Uterus (tissue), 4 donors: Measurements from ENCODE around the gene UBE4B. TPM values are rescaled to one million over a fixed set of nuclear protein-coding genes. Genes with fewer than 3 reads are reported as not detected.

Source experiments
- DNase-seq, 2 donors: peaks; one replicate each; pipeline ENCODE4 v3.0.0-alpha.2; 2019 to 2020
- H3K27ac ChIP-seq, 2 donors: fragments of 200-600 bp; sonication (generic); 1 replicate in 1 of 2; 2 replicates in 1 of 2; pipeline ENCODE4 v1.5.1; 2016 to 2018
- H3K27me3 ChIP-seq, 2 donors: fragments of 200-600 bp; sonication (generic); one replicate each; pipeline ENCODE4 v1.5.1; 2018 to 2019; ENCODE audit warnings: control low read depth in 1 of 2
- H3K36me3 ChIP-seq, 2 donors: fragments of 200-600 bp; sonication (generic); one replicate each; pipeline ENCODE4 v1.5.1; 2019; ENCODE audit warnings: control low read depth in 1 of 2
- H3K4me1 ChIP-seq, 2 donors: fragments of 200-600 bp; sonication (generic); one replicate each; pipeline ENCODE4 v1.5.1; 2018 to 2019; ENCODE audit warnings: control low read depth in 1 of 2
- H3K4me3 ChIP-seq, 2 donors: fragments of 200-600 bp; sonication (generic); 1 replicate in 1 of 2; 2 replicates in 1 of 2; pipeline ENCODE4 v1.5.1; 2018 to 2019; ENCODE audit warnings: mild to moderate bottlenecking in 1 of 2
- H3K9me3 ChIP-seq, 2 donors: fragments of 200-600 bp; sonication (generic); one replicate each; pipeline ENCODE4 v1.5.1; 2019; ENCODE audit warnings: control low read depth in 1 of 2
- POLR2A ChIP-seq, 2 donors: fragments of 450-650 bp; IDR thresholded peaks; one replicate each; pipeline ENCODE4 v1.6.1; 2016; ENCODE audit warnings: antibody characterized with exemption in 2 of 2, mild to moderate bottlenecking in 1 of 2, moderate library complexity in 1 of 2
- intact Hi-C: fragments of 100-400 bp; cut with DNase I; formaldehyde crosslinking; loops from one replicate; pipeline ENCODE4 v1.15.1; 2023; ENCODE audit warnings: low total_unique reads
- total RNA-seq, 4 donors: library from RNA; depleted of rRNA in 3 of 4; stranded (reverse); fragments of >200 nt in 3 of 4; gene quantifications; one replicate each; pipeline versions ENCODE4 v1.1.0 to v1.2.4, GENCODE V29; 2014 to 2023
- TF ChIP-seq, protein P1 (sequence below), 4 experiments: fragments of 200-600 bp in 2 of 4; fragments of 450-650 bp in 2 of 4; sonication (generic) in 2 of 4; IDR thresholded peaks; one replicate each; pipeline ENCODE4 v1.5.1; 2016 to 2019; ENCODE audit warnings: antibody characterized with exemption in 4 of 4, mild to moderate bottlenecking in 2 of 4, moderate library complexity in 1 of 4
- donor health status: DM: yes; HTN: yes; CAD: no.

Gene UBE4B
- total RNA-seq, 4 donors from 2014 or later, result 15.4 to 54.2 (median 30.4) TPM

DNA sequence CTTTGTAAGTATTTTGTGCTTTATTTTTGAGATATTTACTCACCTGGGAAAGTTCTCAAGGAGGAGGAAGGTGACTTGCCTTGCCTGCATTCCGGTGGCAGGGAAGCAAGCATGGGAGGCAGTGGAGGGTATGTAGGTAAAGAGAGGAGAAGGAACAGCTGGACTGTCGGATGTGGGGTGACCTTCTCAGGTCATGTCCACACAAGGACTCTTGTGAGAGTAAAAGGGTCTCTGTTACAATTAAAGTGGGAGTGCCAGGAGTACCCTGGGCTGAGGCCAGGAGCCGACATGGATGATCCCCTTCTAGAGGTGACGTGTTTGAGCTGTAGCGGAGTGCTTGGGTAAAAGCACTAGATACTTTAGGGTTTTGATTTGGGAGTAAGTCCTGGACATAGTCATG is 25.0 kb downstream of the UBE4B start:
- no peaks in the 10 kb centered on the region for H3K9me3 ChIP-seq
- no peak for DNase-seq
- TF ChIP-seq POLR2A (IDR thresholded peaks at IDR 0.05), result no peak
- TF ChIP-seq, protein P1, sequence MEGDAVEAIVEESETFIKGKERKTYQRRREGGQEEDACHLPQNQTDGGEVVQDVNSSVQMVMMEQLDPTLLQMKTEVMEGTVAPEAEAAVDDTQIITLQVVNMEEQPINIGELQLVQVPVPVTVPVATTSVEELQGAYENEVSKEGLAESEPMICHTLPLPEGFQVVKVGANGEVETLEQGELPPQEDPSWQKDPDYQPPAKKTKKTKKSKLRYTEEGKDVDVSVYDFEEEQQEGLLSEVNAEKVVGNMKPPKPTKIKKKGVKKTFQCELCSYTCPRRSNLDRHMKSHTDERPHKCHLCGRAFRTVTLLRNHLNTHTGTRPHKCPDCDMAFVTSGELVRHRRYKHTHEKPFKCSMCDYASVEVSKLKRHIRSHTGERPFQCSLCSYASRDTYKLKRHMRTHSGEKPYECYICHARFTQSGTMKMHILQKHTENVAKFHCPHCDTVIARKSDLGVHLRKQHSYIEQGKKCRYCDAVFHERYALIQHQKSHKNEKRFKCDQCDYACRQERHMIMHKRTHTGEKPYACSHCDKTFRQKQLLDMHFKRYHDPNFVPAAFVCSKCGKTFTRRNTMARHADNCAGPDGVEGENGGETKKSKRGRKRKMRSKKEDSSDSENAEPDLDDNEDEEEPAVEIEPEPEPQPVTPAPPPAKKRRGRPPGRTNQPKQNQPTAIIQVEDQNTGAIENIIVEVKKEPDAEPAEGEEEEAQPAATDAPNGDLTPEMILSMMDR (IDR thresholded peaks at IDR 0.05), result no peak
- intact Hi-C loops, result no loop called here
- peaks cover 5 to 6% of the 10 kb centered on the region in 2 donors for H3K4me1 ChIP-seq
- no peak overlapping the region for H3K4me3 ChIP-seq
- H3K27ac ChIP-seq, result peak overlapping the region; percentile 56 to 85
- no peaks in the 10 kb centered on the region for H3K27me3 ChIP-seq
- H3K36me3 ChIP-seq, result no peaks in the 10 kb centered on the region

DNA sequence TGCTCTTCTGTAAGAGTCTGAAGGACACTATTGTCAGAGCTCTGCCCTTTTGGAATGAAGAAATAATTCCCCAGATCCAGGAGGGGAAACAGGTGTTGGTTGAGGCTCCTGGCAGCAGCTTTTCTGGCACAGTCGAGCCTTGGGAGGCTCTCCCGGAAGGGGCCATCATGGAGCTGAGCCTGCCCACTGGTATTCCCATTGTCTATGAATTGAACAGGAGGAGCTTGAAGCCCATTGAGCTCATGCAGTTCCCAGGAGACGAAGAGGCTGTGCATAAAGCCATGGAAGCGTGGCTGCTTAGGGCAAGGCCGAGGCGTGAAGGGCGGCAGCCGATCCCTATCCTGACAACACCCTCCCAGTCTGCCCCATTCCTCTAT is 26.6 kb downstream of the UBE4B start:
- Histone ChIP-seq H3K4me1 (peaks cover 5 to 6% of the 10 kb centered on the region in 2 donors), H3K27ac (no peak overlapping the region), H3K9me3 (no peaks in the 10 kb centered on the region), H3K4me3 (no peak overlapping the region), H3K36me3 (no peaks in the 10 kb centered on the region), H3K27me3 (no peaks in the 10 kb centered on the region)
- no peak for DNase-seq
- intact Hi-C loops, result no loop called here
- TF ChIP-seq POLR2A (IDR thresholded peaks at IDR 0.05), result no peak
- TF ChIP-seq, protein P1 (IDR thresholded peaks at IDR 0.05), result no peak

DNA sequence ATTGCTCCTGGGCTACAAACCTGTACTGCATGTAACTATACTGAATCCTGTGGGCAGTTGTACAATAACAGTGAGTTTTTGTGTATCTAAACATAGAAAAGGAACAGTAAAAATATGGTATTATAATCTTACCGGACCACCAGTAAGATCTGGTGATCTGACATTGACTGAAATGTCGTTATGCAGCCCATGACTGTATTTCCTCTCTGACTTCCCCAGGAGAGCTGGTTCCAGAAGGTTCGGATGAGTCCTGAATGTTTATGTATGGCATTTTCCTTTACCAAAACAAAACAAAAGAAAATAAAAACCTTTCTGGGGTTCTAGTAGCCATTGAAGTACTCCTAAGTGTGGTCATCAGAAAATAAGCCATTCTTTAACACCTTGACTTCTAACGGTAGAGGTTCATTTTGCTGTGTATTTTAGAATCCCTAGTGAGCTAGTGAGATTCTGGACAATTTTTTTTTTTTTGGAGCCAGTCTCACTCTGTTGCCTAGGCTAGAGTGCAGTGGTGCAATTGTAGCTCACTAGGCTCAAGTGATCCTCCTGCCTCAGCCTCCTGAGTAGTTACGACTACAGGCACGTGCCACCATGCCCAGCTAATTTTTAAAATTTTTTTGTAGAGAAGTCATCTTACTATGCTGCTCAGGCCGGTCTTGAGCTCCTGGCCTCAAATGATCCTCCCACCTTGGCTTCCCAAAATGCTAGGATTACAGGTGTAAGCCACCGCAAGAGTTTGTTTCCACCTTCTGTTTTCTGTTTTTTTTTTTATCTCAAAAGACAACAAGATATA is 27.7 kb downstream of the UBE4B start:
- Histone ChIP-seq H3K4me3 (no peak overlapping the region), H3K36me3 (no peaks in the 10 kb centered on the region), H3K27ac (no peak overlapping the region), H3K4me1 (peaks cover 5 to 6% of the 10 kb centered on the region in 2 donors), H3K9me3 (no peaks in the 10 kb centered on the region), H3K27me3 (no peaks in the 10 kb centered on the region)
- DNase-seq, result no peak
- intact Hi-C loops, result no loop called here
- TF ChIP-seq, protein P1 (IDR thresholded peaks at IDR 0.05), result no peak
- no peak for TF ChIP-seq POLR2A (IDR thresholded peaks at IDR 0.05)

DNA sequence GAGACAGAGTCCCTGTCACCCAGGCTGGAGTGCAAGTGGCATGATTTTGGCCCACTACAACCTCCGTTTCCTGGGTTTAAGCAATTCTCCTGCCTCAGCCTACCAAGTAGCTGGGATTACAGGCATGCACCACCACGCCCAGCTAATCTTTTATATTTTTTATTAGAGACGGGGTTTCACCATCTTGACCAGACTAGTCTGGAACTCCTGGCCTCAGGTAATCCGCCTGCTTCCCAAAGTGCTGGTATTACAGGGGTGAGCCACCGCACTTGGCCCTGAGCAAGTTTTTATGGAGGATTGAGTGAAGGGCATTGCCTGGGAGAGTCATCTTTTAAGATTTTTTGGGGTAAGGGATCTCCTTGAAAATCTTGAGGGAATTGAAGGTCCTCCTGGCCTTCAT is 28.5 kb downstream of the UBE4B start:
- no peaks in the 10 kb centered on the region for H3K36me3 ChIP-seq
- no peak overlapping the region for H3K27ac ChIP-seq
- H3K4me1 ChIP-seq, result peaks cover 5 to 12% of the 10 kb centered on the region in 2 donors
- intact Hi-C loops, result no loop called here
- no peaks in the 10 kb centered on the region for H3K27me3 ChIP-seq
- H3K9me3 ChIP-seq, result no peaks in the 10 kb centered on the region
- no peak overlapping the region for H3K4me3 ChIP-seq
- no peak for TF ChIP-seq POLR2A (IDR thresholded peaks at IDR 0.05)
- TF ChIP-seq, protein P1 (IDR thresholded peaks at IDR 0.05), result no peak
- DNase-seq, result no peak

DNA sequence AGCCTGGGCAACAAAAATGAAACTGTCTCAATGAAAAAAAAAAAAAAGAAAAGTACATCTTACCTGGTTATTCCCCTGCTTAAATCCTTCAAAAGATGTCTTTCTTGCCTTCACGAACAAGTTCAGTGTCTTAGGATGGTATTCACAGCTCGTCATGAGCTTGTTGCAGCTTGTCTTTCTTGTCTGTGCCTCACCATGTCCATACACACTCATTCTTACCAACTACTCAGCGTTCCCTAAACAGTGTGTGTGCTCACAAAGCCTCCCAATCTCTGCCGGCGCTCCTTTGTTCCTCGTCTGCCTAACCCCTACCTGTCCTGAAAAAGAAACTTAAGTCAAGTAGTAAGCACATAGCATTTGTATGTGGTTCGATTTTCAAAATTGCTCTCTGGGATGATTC is 31.1 kb downstream of the UBE4B start:
- no peak for DNase-seq
- H3K9me3 ChIP-seq, result no peaks in the 10 kb centered on the region
- H3K27ac ChIP-seq, result peak overlapping the region; percentile 21 to 39
- TF ChIP-seq POLR2A (IDR thresholded peaks at IDR 0.05), result no peak
- TF ChIP-seq, protein P1 (IDR thresholded peaks at IDR 0.05), result no peak
- intact Hi-C loops, result no loop called here
- peaks cover 0 to 7% of the 10 kb centered on the region in 2 donors for H3K4me1 ChIP-seq
- H3K36me3 ChIP-seq, result no peaks in the 10 kb centered on the region
- no peaks in the 10 kb centered on the region for H3K27me3 ChIP-seq
- no peak overlapping the region for H3K4me3 ChIP-seq
